RWPE1 (cell line): Measurements from ENCODE around the gene B3GNT4.

Source experiments
- CTCF ChIA-PET: fragments of 350-600 bp; sonication (Branson Sonifier 250); formaldehyde crosslinking; extraction: SDS; loops from one replicate; lab custom pipeline; 2021; lab: Yijun Ruan, JAX
- POLR2A ChIA-PET: fragments of 400-600 bp; formaldehyde crosslinking; extraction: SDS; loops from one replicate; lab custom pipeline; 2020; ENCODE audit warnings: antibody characterized with exemption; ENCODE audit not compliant: low non-redundant PET; lab: Yijun Ruan, JAX
- DNase-seq: peaks from one replicate; pipeline ENCODE4 v3.0.0; 2012; ENCODE audit warnings: low spot score
- H3K27ac ChIP-seq: fragments of 450-650 bp; 2 replicates; pipeline ENCODE4 v1.5.1; 2017
- TF ChIP-seq, protein P1 (sequence below): fragments of 450-650 bp; conservative IDR thresholded peaks from 2 replicates; pipeline ENCODE4 v1.5.1; 2017; ENCODE audit warnings: low read depth, mild to moderate bottlenecking

The B3GNT4 gene

DNA sequence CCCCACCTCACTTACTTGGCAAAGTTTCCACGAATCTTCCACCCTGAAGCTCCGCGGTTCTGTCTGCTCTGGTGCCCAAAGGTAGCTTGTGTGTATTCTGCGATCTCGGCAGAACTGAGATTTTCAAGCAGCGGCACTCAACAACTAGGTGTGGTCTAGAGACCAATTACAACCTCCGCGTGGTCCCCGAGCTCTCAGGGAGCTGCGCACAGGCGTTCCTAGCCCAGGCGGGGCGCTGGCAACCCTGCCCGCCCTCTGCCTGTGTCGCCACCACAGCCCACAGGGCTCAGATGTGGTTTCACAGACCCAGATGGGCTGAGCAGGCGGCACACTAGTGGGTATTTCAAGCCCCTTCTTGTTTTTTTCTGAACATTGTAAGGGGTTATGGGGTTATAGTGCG is 23.8 kb downstream of the B3GNT4 start:
- POLR2A ChIA-PET: no interaction called here
- peak overlapping the region; percentile 92; the same call in 1 of the 2 replicates for H3K27ac ChIP-seq
- CTCF ChIA-PET: no interaction called here
- DNase-seq: no peak
- TF ChIP-seq, protein P1, sequence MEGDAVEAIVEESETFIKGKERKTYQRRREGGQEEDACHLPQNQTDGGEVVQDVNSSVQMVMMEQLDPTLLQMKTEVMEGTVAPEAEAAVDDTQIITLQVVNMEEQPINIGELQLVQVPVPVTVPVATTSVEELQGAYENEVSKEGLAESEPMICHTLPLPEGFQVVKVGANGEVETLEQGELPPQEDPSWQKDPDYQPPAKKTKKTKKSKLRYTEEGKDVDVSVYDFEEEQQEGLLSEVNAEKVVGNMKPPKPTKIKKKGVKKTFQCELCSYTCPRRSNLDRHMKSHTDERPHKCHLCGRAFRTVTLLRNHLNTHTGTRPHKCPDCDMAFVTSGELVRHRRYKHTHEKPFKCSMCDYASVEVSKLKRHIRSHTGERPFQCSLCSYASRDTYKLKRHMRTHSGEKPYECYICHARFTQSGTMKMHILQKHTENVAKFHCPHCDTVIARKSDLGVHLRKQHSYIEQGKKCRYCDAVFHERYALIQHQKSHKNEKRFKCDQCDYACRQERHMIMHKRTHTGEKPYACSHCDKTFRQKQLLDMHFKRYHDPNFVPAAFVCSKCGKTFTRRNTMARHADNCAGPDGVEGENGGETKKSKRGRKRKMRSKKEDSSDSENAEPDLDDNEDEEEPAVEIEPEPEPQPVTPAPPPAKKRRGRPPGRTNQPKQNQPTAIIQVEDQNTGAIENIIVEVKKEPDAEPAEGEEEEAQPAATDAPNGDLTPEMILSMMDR: no peak

GRCh38 chr12:122228092-122228491 is 24.6 kb downstream of the B3GNT4 start:
- TF ChIP-seq, protein P1: no peak
- CTCF ChIA-PET: no interaction called here
- no peak for DNase-seq
- H3K27ac ChIP-seq: no peak overlapping the region
- POLR2A ChIA-PET: interaction anchor here (0.6 kb wide), 1 partner anchor 84 kb away, joined by 6 read pairs; no protein-coding TSS in a partner anchor

GRCh38 chr12:122230798-122231197 is 27.3 kb downstream of the B3GNT4 start:
- POLR2A ChIA-PET: no interaction called here
- no peak for DNase-seq
- TF ChIP-seq, protein P1: no peak
- H3K27ac ChIP-seq: no peak overlapping the region
- CTCF ChIA-PET: interaction anchor here (0.6 to 0.7 kb wide), 2 partner anchors 648 to 809 kb away, joined by 3 read pairs; no protein-coding TSS in a partner anchor

DNA sequence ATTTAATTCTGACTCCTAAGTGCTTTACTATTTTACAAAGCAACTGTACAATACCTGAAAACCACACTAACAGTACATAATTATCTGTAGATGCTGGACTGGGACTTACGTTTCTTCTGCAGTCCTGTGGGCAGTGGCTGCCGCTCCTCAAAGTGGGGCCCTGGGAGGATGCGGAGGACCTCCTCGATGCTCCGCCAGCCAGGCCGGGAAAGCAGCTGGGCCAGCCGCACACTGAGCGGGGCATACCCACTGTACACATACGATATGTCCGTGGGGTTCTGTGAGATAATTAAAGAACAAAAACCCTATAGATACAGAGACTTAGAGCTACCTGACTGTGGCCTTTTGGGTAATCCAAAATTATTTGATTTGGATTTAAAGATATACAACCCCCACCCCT is 29.2 kb downstream of the B3GNT4 start:
- TF ChIP-seq, protein P1: no peak
- DNase-seq: no peak
- no peak overlapping the region for H3K27ac ChIP-seq
- CTCF ChIA-PET: no interaction called here
- POLR2A ChIA-PET: no interaction called here

GRCh38 chr12:122235741-122236140 is 32.2 kb downstream of the B3GNT4 start:
- ChIA-PET CTCF (no interaction called here), POLR2A (no interaction called here)
- no peak overlapping the region for H3K27ac ChIP-seq
- no peak for DNase-seq
- TF ChIP-seq, protein P1: no peak

GRCh38 chr12:122238861-122239260 is 35.4 kb downstream of the B3GNT4 start:
- ChIA-PET CTCF (no interaction called here), POLR2A (no interaction called here)
- peak; percentile 52 for DNase-seq
- no peak overlapping the region for H3K27ac ChIP-seq
- TF ChIP-seq, protein P1: no peak

DNA sequence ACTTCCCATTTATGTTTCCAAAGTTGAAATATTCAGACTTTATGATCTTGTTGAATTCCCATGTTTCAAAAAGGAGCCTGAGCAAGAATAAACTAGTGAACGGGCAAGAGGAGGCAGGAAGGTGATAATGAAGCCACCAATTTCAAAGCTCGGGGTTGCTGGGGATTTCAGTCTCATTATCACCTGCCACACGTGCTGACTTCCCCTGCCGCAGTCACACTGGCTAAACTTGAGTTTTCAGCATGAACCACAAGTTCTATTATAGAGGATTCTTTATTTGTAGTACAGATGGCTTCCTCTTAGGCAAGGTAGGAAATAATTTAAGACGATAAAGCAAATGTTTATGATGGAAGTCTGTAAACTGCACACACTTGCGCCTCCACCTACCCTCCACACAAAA is 40.5 kb downstream of the B3GNT4 start:
- POLR2A ChIA-PET: no interaction called here
- H3K27ac ChIP-seq: no peak overlapping the region

More for the DNA sequence above, 40.5 kb downstream of the B3GNT4 start:
- no peak for DNase-seq
- TF ChIP-seq, protein P1: no peak
- CTCF ChIA-PET: interaction anchor here (0.6 kb wide), 1 partner anchor 92 kb away, joined by 4 read pairs; no protein-coding TSS in a partner anchor
